Natural killer cell (primary cell): ENCODE data around the gene OR4N5. TPM values are rescaled to one million over a fixed set of nuclear protein-coding genes. Genes with fewer than 3 reads are reported as not detected.

Source experiments
- ATAC-seq, 3 donors: fragments of 150-1000 bp in 2 of 3; fragments of 200-7000 bp in 1 of 3; cut with Tn5 transposase; 1 replicate in 1 of 3; 2 replicates in 2 of 3; pipeline ENCODE4 v1.10.0; 2021; ENCODE audit warnings: mild to moderate bottlenecking in 2 of 3, moderate library complexity in 2 of 3
- DNase-seq, 2 donors: peaks; one replicate each; pipeline versions ENCODE4 v3.0.0 to v3.0.0-alpha.2; 2013 to 2021; ENCODE audit warnings: mixed read lengths in 1 of 2
- H3K27ac ChIP-seq: one replicate; pipeline ENCODE4 v1.5.1; 2013; ENCODE audit warnings: mild to moderate bottlenecking, low read length
- H3K27me3 ChIP-seq: one replicate; pipeline ENCODE4 v1.6.1; 2013; ENCODE audit warnings: low read length; ENCODE audit not compliant: control insufficient read depth, insufficient read depth
- H3K36me3 ChIP-seq: one replicate; pipeline ENCODE4 v1.6.1; 2013; ENCODE audit warnings: low read length; ENCODE audit not compliant: control insufficient read depth, insufficient read depth
- H3K4me1 ChIP-seq: one replicate; pipeline ENCODE4 v1.6.1; 2013; ENCODE audit warnings: low read length; ENCODE audit not compliant: control insufficient read depth, insufficient read depth
- H3K4me3 ChIP-seq: one replicate; pipeline ENCODE4 v1.5.1; 2013; ENCODE audit warnings: low read length
- H3K9me3 ChIP-seq: one replicate; pipeline ENCODE4 v1.6.1; 2013; ENCODE audit warnings: low read length; ENCODE audit not compliant: control insufficient read depth, insufficient read depth
- H3K27ac Mint-ChIP-seq, 2 donors: one replicate each; pipeline ENCODE4 v1.8.0; 2022; ENCODE audit warnings: mild to moderate bottlenecking in 2 of 2, mixed read lengths in 2 of 2, moderate library complexity in 1 of 2
- H3K27me3 Mint-ChIP-seq, 2 donors: one replicate each; pipeline ENCODE4 v1.8.0; 2022; ENCODE audit warnings: low read depth in 2 of 2, mixed read lengths in 2 of 2
- H3K36me3 Mint-ChIP-seq: one replicate; pipeline ENCODE4 v1.8.0; 2022; ENCODE audit warnings: mixed read lengths
- H3K4me1 Mint-ChIP-seq, 2 donors: one replicate each; pipeline ENCODE4 v1.8.0; 2022; ENCODE audit warnings: mixed read lengths in 2 of 2
- H3K4me3 Mint-ChIP-seq: one replicate; pipeline ENCODE4 v1.8.0; 2022; ENCODE audit warnings: mild to moderate bottlenecking, moderate library complexity, mixed read lengths
- H3K9me3 Mint-ChIP-seq, 2 donors: one replicate each; pipeline ENCODE4 v1.8.0; 2022; ENCODE audit warnings: mixed read lengths in 2 of 2
- WGBS: methylation state at CpG from one replicate; pipeline ENCODE4 v1.1.7; 2013; ENCODE audit warnings: missing lambda C conversion rate; ENCODE audit not compliant: insufficient coverage; 5-methylcytosine and 5-hydroxymethylcytosine counted together
- intact Hi-C: fragments of 100-400 bp; cut with micrococcal nuclease; formaldehyde crosslinking; loops from one replicate; pipeline ENCODE4 v1.14.2; 2022
- total RNA-seq, 4 donors: library from RNA; stranded (reverse); fragments of 120-200 nt in 1 of 4; gene quantifications; one replicate each; pipeline versions ENCODE4 v1.2.3 to v1.2.4, GENCODE V29; 2013 to 2022
- TF ChIP-seq, protein P1 (sequence below): fragments of 200-600 bp; IDR thresholded peaks from one replicate; pipeline ENCODE4 v1.8.0; 2022; ENCODE audit warnings: antibody characterized with exemption

OR4N5 gene
- total RNA-seq, 3 donors from 2014 or later (not counting 1 experiment from before 2014, with no cell fraction given) = not detected

DNA sequence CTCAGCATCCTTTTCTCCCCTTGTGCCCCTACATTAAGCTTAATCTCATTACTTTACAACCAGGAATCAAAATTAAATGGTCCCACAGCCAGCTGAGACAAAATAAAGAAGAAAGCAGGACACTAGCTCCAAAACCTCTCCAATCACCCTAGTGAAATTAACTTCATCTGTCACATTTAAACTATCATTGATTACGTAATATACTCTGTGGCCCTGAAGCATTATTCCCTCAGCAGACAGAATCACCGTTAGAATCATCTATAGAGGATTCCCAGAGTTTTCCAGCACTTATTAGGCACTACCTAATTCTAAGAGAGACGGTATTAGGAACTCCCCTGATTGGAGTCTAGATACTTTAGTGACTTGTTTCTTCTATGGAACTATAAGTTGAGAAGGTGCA lies 28.2 kb upstream of the OR4N5 start, which contains the start of gene OR4K17:
Gene OR4K17 (plus strand): TSS at position 302 of the 400 bp plus-strand sequence. CDS start 6,761 bp downstream, outside the sequence.
- ATAC-seq = no peak
- Histone ChIP-seq H3K4me1 (no peaks in the 10 kb centered on the region), H3K27me3 (no peaks in the 10 kb centered on the region), H3K36me3 (no peaks in the 10 kb centered on the region), H3K4me3 (no peak within 1 kb of the TSS), H3K9me3 (no peaks in the 10 kb centered on the region), H3K27ac (no peak within 1 kb of the TSS)
- intact Hi-C loops = no loop called here
- Mint-ChIP-seq H3K27me3 (no peaks in the 10 kb centered on the region), H3K4me3 (no peak within 1 kb of the TSS), H3K27ac (no peak within 1 kb of the TSS), H3K9me3 (peaks cover 0 to 3% of the 10 kb centered on the region in 2 donors), H3K36me3 (no peaks in the 10 kb centered on the region), H3K4me1 (no peaks in the 10 kb centered on the region)
- DNase-seq = no peak
- TF ChIP-seq, protein P1, sequence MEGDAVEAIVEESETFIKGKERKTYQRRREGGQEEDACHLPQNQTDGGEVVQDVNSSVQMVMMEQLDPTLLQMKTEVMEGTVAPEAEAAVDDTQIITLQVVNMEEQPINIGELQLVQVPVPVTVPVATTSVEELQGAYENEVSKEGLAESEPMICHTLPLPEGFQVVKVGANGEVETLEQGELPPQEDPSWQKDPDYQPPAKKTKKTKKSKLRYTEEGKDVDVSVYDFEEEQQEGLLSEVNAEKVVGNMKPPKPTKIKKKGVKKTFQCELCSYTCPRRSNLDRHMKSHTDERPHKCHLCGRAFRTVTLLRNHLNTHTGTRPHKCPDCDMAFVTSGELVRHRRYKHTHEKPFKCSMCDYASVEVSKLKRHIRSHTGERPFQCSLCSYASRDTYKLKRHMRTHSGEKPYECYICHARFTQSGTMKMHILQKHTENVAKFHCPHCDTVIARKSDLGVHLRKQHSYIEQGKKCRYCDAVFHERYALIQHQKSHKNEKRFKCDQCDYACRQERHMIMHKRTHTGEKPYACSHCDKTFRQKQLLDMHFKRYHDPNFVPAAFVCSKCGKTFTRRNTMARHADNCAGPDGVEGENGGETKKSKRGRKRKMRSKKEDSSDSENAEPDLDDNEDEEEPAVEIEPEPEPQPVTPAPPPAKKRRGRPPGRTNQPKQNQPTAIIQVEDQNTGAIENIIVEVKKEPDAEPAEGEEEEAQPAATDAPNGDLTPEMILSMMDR = no peak
- WGBS = 77% methylated on average over 2 of the region's 3 CpGs

DNA sequence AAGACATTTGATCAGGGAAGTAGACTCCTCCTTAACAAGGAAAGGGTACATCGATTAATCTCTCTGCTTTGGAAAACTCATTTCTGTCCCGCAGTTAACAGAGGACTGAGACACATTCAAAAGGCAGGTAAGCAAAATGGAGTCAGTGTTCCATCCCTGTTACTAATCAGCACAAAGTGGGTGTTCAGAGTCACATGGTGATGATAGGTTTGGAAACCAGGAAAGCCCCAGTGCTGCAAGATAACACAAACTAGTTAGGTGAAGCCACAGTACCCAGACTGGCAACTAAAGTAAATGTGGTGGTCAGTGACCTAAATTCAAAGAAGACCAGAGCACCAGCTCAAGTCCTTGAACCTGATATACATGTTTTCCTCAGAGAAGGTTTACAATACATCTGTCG lies 26.3 kb upstream of the OR4N5 start:
- H3K27me3 Mint-ChIP-seq = no peaks in the 10 kb centered on the region
- H3K4me1 ChIP-seq = no peaks in the 10 kb centered on the region
- no peaks in the 10 kb centered on the region for H3K9me3 ChIP-seq
- no peaks in the 10 kb centered on the region for H3K4me1 Mint-ChIP-seq
- TF ChIP-seq, protein P1 = no peak
- no peaks in the 10 kb centered on the region for H3K36me3 ChIP-seq
- no peak overlapping the region for H3K4me3 Mint-ChIP-seq
- no peaks in the 10 kb centered on the region for H3K27me3 ChIP-seq
- H3K27ac Mint-ChIP-seq = no peak overlapping the region
- H3K9me3 Mint-ChIP-seq = no peaks in the 10 kb centered on the region
- no peak for ATAC-seq
- no peak for DNase-seq
- peaks cover under 1% of the 10 kb centered on the region for H3K36me3 Mint-ChIP-seq
- no peak overlapping the region for H3K4me3 ChIP-seq
- no peak overlapping the region for H3K27ac ChIP-seq
- intact Hi-C loops = no loop called here
- WGBS = 83% methylated on average over 3 of the region's 3 CpGs

DNA sequence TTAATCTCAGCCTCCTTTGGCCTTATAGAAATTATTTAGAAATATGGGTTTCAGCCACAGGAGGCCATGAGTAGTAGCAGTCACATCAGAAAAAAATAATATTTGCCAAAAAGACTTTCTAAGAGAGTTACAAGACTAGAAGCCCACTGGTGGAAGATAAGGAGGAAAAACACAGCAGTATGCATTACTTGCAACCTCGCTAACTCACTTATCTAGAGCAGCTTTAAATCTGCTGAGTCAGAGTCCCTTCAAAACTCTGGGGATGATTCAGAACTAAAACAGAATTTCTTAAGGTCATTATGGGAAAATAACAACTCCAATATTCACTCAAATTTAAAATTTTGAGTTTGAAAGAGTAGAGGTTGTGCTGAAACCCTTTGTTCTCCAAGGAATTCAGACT lies 21.9 kb upstream of the OR4N5 start:
- Histone ChIP-seq H3K36me3 (no peaks in the 10 kb centered on the region), H3K4me1 (no peaks in the 10 kb centered on the region), H3K4me3 (no peak overlapping the region), H3K27me3 (peaks cover 2% of the 10 kb centered on the region), H3K9me3 (peaks cover 13% of the 10 kb centered on the region), H3K27ac (no peak overlapping the region)
- ATAC-seq (no peak), DNase-seq (no peak)
- Mint-ChIP-seq H3K4me1 (no peaks in the 10 kb centered on the region), H3K27me3 (no peaks in the 10 kb centered on the region), H3K9me3 (peaks cover 14 to 20% of the 10 kb centered on the region in 2 donors), H3K4me3 (no peak overlapping the region), H3K36me3 (peaks cover 27% of the 10 kb centered on the region), H3K27ac (no peak overlapping the region)
- 60% methylated on average over 1 of the region's 1 CpG for WGBS
- intact Hi-C loops = no loop called here
- TF ChIP-seq, protein P1 = no peak

DNA sequence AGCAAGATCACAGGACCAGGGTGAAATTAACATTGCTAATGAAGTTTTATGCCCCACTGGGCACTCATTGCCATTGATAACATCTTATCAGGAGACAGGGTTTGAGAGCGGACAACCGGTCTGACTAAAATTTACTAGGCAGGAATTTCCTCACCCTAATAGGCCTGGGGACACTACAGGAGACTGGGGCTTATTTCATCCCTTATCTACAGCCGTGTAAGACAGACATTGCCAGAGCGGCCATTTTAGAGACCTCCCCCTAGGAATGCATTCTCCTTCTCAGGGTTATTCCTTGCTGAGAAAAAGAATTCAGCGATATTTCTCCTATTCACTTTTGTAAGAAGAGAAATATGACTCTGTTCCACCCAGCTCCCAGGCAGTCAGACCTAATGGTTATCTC lies 19.8 kb upstream of the OR4N5 start:
- Histone ChIP-seq H3K4me1 (no peaks in the 10 kb centered on the region), H3K27me3 (peaks cover 2% of the 10 kb centered on the region), H3K4me3 (no peak overlapping the region), H3K36me3 (no peaks in the 10 kb centered on the region), H3K9me3 (peaks cover 13% of the 10 kb centered on the region), H3K27ac (no peak overlapping the region)
- no peak for ATAC-seq
- H3K9me3 Mint-ChIP-seq = peaks cover 14 to 20% of the 10 kb centered on the region in 2 donors
- H3K4me3 Mint-ChIP-seq = no peak overlapping the region
- 76% methylated on average over 5 of the region's 5 CpGs for WGBS
- no peaks in the 10 kb centered on the region for H3K4me1 Mint-ChIP-seq
- no peaks in the 10 kb centered on the region for H3K27me3 Mint-ChIP-seq
- no peak overlapping the region for H3K27ac Mint-ChIP-seq
- intact Hi-C loops = no loop called here
- no peak for DNase-seq
- H3K36me3 Mint-ChIP-seq = peaks cover 27% of the 10 kb centered on the region
- TF ChIP-seq, protein P1 = no peak
